SK-N-SH (cell line): ENCODE data around the gene SPI1. TPM values are rescaled to one million over a fixed set of nuclear protein-coding genes. Genes with fewer than 3 reads are reported as not detected.

Source experiments
- CTCF ChIA-PET: fragments of 300-600, 350-600 bp; formaldehyde crosslinking; extraction: SDS; loops from one replicate; lab custom pipeline; 2021; lab: Yijun Ruan, JAX
- POLR2A ChIA-PET: fragments of 350-600 bp; sonication (Branson Sonifier 250); formaldehyde crosslinking; extraction: SDS; loops from one replicate; lab custom pipeline; 2020; ENCODE audit warnings: antibody characterized with exemption, inconsistent platforms; lab: Yijun Ruan, JAX
- DNase-seq: peaks from one replicate; pipeline ENCODE4 v3.0.0; 2012
- H2AFZ ChIP-seq: fragments of 200-600 bp; sonication (generic); 2 replicates; pipeline ENCODE4 v1.8.1; 2016; ENCODE audit warnings: antibody characterized with exemption, mild to moderate bottlenecking, low read depth
- H3F3A ChIP-seq: fragments of 200-600 bp; sonication (generic); replicated peaks from 2 replicates; pipeline ENCODE3; 2016; ENCODE audit warnings: antibody characterized with exemption, mild to moderate bottlenecking; ENCODE audit not compliant: insufficient read depth
- H3K27ac ChIP-seq, 2 experiments: fragments of 200-500 bp in 1 of 2; fragments of 200-600 bp in 1 of 2; sonication (Bioruptor generic) in 1 of 2; sonication (generic), shearing (Covaris generic) in 1 of 2; 2 replicates each; pipeline versions ENCODE4 v1.5.1 to v1.6.1; 2014 to 2016; ENCODE audit warnings: low read depth in 2 of 2, inconsistent platforms in 1 of 2, low read length in 1 of 2, mild to moderate bottlenecking in 1 of 2, mixed read lengths in 1 of 2
- H3K27me3 ChIP-seq: fragments of 200-600 bp; sonication (generic), shearing (Covaris generic); 2 replicates; pipeline ENCODE4 v1.6.1; 2016; ENCODE audit warnings: mixed run types; ENCODE audit not compliant: insufficient read depth
- H3K36me3 ChIP-seq, 2 experiments: fragments of 200-500 bp in 1 of 2; fragments of 200-600 bp in 1 of 2; sonication (Bioruptor generic) in 1 of 2; sonication (generic) in 1 of 2; replicated peaks in 1 of 2; 2 replicates each; pipeline versions ENCODE3 to v1.5.1; 2014 to 2016; ENCODE audit warnings: low read length in 1 of 2, mild to moderate bottlenecking in 1 of 2; ENCODE audit not compliant: insufficient read depth in 2 of 2, control insufficient read depth in 1 of 2
- H3K4me1 ChIP-seq, 2 experiments: fragments of 200-500 bp in 1 of 2; fragments of 200-600 bp in 1 of 2; sonication (Bioruptor generic) in 1 of 2; sonication (generic), shearing (Covaris generic) in 1 of 2; 2 replicates each; pipeline versions ENCODE4 v1.5.1 to v1.6.1; 2014 to 2016; ENCODE audit warnings: low read depth in 1 of 2, low read length in 1 of 2, mixed run types in 1 of 2; ENCODE audit not compliant: insufficient read depth in 2 of 2, control insufficient read depth in 1 of 2
- H3K4me2 ChIP-seq: fragments of 200-600 bp; sonication (generic), shearing (Covaris generic); 2 replicates; pipeline ENCODE4 v1.6.1; 2017; ENCODE audit warnings: mixed run types
- H3K4me3 ChIP-seq, 2 experiments: fragments of 200-500 bp in 1 of 2; fragments of 200-600 bp in 1 of 2; sonication (Bioruptor generic) in 1 of 2; sonication (generic), shearing (Covaris generic) in 1 of 2; 2 replicates each; pipeline versions ENCODE4 v1.5.1 to v1.8.1; 2014 to 2016; ENCODE audit warnings: low read depth in 2 of 2, inconsistent platforms in 1 of 2, low read length in 1 of 2, mild to moderate bottlenecking in 1 of 2, mixed read lengths in 1 of 2, moderate library complexity in 1 of 2
- H3K79me2 ChIP-seq: fragments of 200-600 bp; sonication (generic); 2 replicates; pipeline ENCODE4 v1.8.1; 2017; ENCODE audit warnings: mild to moderate bottlenecking; ENCODE audit not compliant: insufficient read depth
- H3K9ac ChIP-seq: fragments of 200-600 bp; sonication (generic); 2 replicates; pipeline ENCODE4 v1.6.1; 2017; ENCODE audit warnings: mixed run types
- H3K9me2 ChIP-seq: fragments of 200-600 bp; sonication (generic); 2 replicates; pipeline ENCODE4 v1.6.1; 2017; ENCODE audit warnings: mixed run types
- H3K9me3 ChIP-seq: fragments of 200-600 bp; sonication (generic); 2 replicates; pipeline ENCODE4 v1.6.1; 2017; ENCODE audit warnings: mixed run types, mild to moderate bottlenecking, moderate library complexity
- H4K20me1 ChIP-seq: fragments of 200-600 bp; sonication (generic); 2 replicates; pipeline ENCODE4 v1.6.1; 2017; ENCODE audit warnings: mild to moderate bottlenecking, mixed run types; ENCODE audit not compliant: insufficient read depth
- EZH2phosphoT487 ChIP-seq: fragments of 200-600 bp; sonication (generic); IDR thresholded peaks from 2 replicates; pipeline ENCODE4 v1.6.1; 2017; ENCODE audit warnings: low read depth, mixed run types, mild to moderate bottlenecking, antibody characterized with exemption, moderate library complexity, borderline replicate concordance
- FOSL2 ChIP-seq: IDR thresholded peaks from 2 replicates; pipeline ENCODE4 v1.4.0; 2012; ENCODE audit warnings: low read depth, mild to moderate bottlenecking, moderate library complexity, borderline replicate concordance
- FOXJ3 ChIP-seq: sonication (generic); formaldehyde crosslinking; IDR thresholded peaks from 2 replicates; pipeline ENCODE4 v1.5.1; 2020; ENCODE audit warnings: mild to moderate bottlenecking, missing genetic modification reagents
- FOXM1 ChIP-seq: IDR thresholded peaks from 2 replicates; pipeline ENCODE4 v1.4.0; 2012; ENCODE audit warnings: low read depth, mild to moderate bottlenecking
- JUND ChIP-seq: IDR thresholded peaks from 2 replicates; pipeline ENCODE4 v1.4.0; 2012
- MEF2A ChIP-seq: IDR thresholded peaks from 2 replicates; pipeline ENCODE4 v1.4.0; 2012; ENCODE audit warnings: low read depth, borderline replicate concordance
- MXI1 ChIP-seq: IDR thresholded peaks from 2 replicates; pipeline ENCODE4 v1.6.1; 2012; ENCODE audit warnings: mild to moderate bottlenecking, low read depth, low read length, improper control_type of control experiment
- NFIC ChIP-seq: IDR thresholded peaks from 2 replicates; pipeline ENCODE4 v1.4.0; 2012; ENCODE audit warnings: borderline replicate concordance
- NRF1 ChIP-seq: IDR thresholded peaks from 2 replicates; pipeline ENCODE4 v1.6.1; 2012; ENCODE audit warnings: low read depth, mild to moderate bottlenecking, low read length
- RAD21 ChIP-seq: IDR thresholded peaks from 2 replicates; pipeline ENCODE4 v1.6.1; 2012; ENCODE audit warnings: mild to moderate bottlenecking, low read length
- SIN3A ChIP-seq: IDR thresholded peaks from 2 replicates; pipeline ENCODE4 v1.6.1; 2012; ENCODE audit warnings: low read depth, mild to moderate bottlenecking, low read length, moderate library complexity, borderline replicate concordance
- TAF1 ChIP-seq: IDR thresholded peaks from 2 replicates; pipeline ENCODE4 v1.6.1; 2012; ENCODE audit warnings: low read depth, mild to moderate bottlenecking, low read length, moderate library complexity, borderline replicate concordance
- TCF12 ChIP-seq: IDR thresholded peaks from 2 replicates; pipeline ENCODE4 v1.4.0; 2012
- TEAD4 ChIP-seq: IDR thresholded peaks from 2 replicates; pipeline ENCODE4 v1.4.0; 2012; ENCODE audit warnings: mild to moderate bottlenecking, borderline replicate concordance; ENCODE audit not compliant: insufficient read depth
- whole genome bisulfite sequencing: methylation state at CpG from one replicate; pipeline ENCODE4 v1.1.6; 2017; ENCODE audit warnings: low lambda C conversion rate; 5-methylcytosine and 5-hydroxymethylcytosine counted together
- polyA plus RNA-seq, 3 experiments: library from polyadenylated mRNA; depleted of rRNA; stranded (reverse); fragments of >200 nt; gene quantifications; 2 replicates each; pipeline ENCODE4 v1.2.3, GENCODE V29; 2012
- TF ChIP-seq, protein P1 (sequence below): fragments of 200-600 bp; sonication (generic); IDR thresholded peaks from 2 replicates; pipeline ENCODE4 v1.6.1; 2017; ENCODE audit warnings: antibody characterized with exemption, mild to moderate bottlenecking, moderate library complexity
- TF ChIP-seq, protein P2 (sequence below): fragments of 150-350 bp; IDR thresholded peaks from 2 replicates; pipeline ENCODE4 v1.6.1; 2016; ENCODE audit warnings: mild to moderate bottlenecking, low read depth, low read length
- TF ChIP-seq, protein P3 (sequence below): IDR thresholded peaks from 2 replicates; pipeline ENCODE4 v1.4.0; 2012; ENCODE audit warnings: low read depth, borderline replicate concordance
- TF ChIP-seq, protein P4 (sequence below): IDR thresholded peaks from 2 replicates; pipeline ENCODE4 v1.6.1; 2012; ENCODE audit warnings: mild to moderate bottlenecking, low read depth, low read length, moderate library complexity
- TF ChIP-seq, protein P5 (sequence below): IDR thresholded peaks from 2 replicates; pipeline ENCODE4 v1.4.0; 2012; ENCODE audit warnings: low read depth

Gene SPI1
- polyA plus RNA-seq, 1 of the 3 experiments (the other 2 are of a cell fraction): not detected

DNA sequence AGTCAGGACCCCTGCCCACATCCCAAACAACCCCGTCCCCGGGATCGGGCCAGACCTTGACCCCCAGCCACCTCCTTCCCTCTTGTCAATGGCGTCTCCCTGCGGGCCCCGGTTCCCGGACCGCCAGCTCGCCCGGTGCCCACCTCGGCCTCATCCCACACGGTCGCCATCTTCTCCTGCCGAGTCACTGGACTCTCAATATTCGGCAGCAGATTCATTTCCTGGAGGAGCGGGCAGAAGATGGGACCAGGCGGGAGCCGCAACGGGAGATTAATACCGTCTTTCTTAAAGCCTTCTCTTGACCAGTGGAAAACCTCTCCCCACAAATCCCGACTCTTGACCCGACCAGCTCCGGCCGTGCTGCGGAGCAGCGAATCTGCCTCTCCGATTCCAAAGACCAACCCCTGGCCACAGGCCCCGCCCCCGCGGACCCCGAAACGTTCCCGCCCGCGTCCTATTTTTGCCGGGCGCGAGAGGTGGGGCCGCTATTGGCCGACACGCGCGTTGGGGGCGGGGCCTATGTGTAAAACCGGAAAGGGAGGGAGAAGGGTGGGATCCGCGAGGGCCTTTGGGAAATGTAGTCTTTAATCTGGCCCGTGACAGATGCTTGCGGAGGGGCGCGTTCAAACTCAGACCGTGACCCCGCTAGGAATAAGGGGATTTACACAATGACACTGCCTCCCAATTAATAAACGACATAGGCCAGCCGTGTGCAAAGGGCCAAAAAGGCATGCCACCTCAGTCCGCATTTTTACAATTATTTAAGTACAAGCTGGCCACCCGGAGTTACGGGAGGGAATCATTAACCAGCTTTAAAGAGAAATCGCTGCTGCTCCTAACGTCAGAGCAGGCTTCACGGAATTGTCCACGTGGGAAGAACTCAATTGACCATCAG is 48.0 kb upstream of the SPI1 start, which contains the start of gene PSMC3 (continued):
- TF ChIP-seq, protein P1, sequence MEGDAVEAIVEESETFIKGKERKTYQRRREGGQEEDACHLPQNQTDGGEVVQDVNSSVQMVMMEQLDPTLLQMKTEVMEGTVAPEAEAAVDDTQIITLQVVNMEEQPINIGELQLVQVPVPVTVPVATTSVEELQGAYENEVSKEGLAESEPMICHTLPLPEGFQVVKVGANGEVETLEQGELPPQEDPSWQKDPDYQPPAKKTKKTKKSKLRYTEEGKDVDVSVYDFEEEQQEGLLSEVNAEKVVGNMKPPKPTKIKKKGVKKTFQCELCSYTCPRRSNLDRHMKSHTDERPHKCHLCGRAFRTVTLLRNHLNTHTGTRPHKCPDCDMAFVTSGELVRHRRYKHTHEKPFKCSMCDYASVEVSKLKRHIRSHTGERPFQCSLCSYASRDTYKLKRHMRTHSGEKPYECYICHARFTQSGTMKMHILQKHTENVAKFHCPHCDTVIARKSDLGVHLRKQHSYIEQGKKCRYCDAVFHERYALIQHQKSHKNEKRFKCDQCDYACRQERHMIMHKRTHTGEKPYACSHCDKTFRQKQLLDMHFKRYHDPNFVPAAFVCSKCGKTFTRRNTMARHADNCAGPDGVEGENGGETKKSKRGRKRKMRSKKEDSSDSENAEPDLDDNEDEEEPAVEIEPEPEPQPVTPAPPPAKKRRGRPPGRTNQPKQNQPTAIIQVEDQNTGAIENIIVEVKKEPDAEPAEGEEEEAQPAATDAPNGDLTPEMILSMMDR: no peak
- TF ChIP-seq, protein P2, sequence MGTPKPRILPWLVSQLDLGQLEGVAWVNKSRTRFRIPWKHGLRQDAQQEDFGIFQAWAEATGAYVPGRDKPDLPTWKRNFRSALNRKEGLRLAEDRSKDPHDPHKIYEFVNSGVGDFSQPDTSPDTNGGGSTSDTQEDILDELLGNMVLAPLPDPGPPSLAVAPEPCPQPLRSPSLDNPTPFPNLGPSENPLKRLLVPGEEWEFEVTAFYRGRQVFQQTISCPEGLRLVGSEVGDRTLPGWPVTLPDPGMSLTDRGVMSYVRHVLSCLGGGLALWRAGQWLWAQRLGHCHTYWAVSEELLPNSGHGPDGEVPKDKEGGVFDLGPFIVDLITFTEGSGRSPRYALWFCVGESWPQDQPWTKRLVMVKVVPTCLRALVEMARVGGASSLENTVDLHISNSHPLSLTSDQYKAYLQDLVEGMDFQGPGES: no peak
- TF ChIP-seq SIN3A (peak; percentile 95), TEAD4 (no peak), FOXM1 (peak; percentile 16; the same call in 1 of the 2 replicates), MEF2A (no peak), RAD21 (no peak), FOXJ3 (no peak), NRF1 (no peak), FOSL2 (no peak), JUND (no peak), TCF12 (no peak)

DNA sequence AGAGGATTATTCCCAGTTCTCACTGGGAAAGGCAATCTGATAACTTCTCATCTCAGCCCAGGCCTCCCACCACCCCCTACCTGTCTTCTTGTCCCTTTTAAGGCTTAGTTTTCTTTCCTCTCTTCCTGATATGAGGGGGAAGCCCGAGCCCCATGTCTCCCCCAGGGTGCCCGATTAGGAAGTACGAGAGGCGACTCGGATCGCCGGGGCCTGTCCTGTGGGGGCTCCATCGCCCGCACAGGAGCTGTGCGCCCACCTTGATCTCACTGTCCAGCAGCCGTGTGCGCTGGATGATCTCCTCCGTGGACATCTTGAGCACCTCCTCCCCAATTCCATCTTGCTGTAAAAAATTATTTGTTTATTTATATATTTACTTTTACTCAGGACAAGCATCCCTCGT is 47.3 kb upstream of the SPI1 start:
- WGBS: under 1% methylated on average over 14 of the region's 14 CpGs
- Histone ChIP-seq H3K27ac (peak overlapping the region in 1 of 2 experiments; percentile 82; a peak in 3 of 4 replicates), H3K9me2 (no peaks in the 10 kb centered on the region), H3F3A (peaks cover 7% of the 10 kb centered on the region), H3K27me3 (no peaks in the 10 kb centered on the region), H3K9me3 (no peaks in the 10 kb centered on the region), H3K4me2 (peak overlapping the region; percentile 98), H3K4me1 (peaks cover 9 to 10% of the 10 kb centered on the region in 2 experiments; a peak in 3 of 4 replicates), H2AFZ (0 out of 2 replicates have a peak overlapping the region, but pooled peaks have one; percentile 58), H3K36me3 (peaks cover 20 to 26% of the 10 kb centered on the region in 2 experiments), H3K79me2 (peaks cover 38% of the 10 kb centered on the region), H3K4me3 (peak overlapping the region; percentile 64 to 85), H3K9ac (peak overlapping the region; percentile 96), H4K20me1 (no peaks in the 10 kb centered on the region)
- DNase-seq: no peak
- CTCF ChIA-PET: interaction anchor here (1.5 to 6.7 kb wide), 2 partner anchors 9 to 14 kb away, joined by 6 to 47 read pairs; no protein-coding TSS in a partner anchor
- POLR2A ChIA-PET: interaction anchor here (0.7 to 2.3 kb wide), 3 partner anchors 8 to 1128 kb away, joined by 3 to 8 read pairs (median 4); no protein-coding TSS in a partner anchor
- TF ChIP-seq EZH2phosphoT487 (no peak), NRF1 (no peak), FOXJ3 (no peak), NFIC (no peak), MXI1 (no peak), SIN3A (no peak), TAF1 (no peak)
- TF ChIP-seq, protein P2: no peak
- TF ChIP-seq, protein P3, sequence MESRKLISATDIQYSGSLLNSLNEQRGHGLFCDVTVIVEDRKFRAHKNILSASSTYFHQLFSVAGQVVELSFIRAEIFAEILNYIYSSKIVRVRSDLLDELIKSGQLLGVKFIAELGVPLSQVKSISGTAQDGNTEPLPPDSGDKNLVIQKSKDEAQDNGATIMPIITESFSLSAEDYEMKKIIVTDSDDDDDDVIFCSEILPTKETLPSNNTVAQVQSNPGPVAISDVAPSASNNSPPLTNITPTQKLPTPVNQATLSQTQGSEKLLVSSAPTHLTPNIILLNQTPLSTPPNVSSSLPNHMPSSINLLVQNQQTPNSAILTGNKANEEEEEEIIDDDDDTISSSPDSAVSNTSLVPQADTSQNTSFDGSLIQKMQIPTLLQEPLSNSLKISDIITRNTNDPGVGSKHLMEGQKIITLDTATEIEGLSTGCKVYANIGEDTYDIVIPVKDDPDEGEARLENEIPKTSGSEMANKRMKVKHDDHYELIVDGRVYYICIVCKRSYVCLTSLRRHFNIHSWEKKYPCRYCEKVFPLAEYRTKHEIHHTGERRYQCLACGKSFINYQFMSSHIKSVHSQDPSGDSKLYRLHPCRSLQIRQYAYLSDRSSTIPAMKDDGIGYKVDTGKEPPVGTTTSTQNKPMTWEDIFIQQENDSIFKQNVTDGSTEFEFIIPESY: no peak
- TF ChIP-seq, protein P4, sequence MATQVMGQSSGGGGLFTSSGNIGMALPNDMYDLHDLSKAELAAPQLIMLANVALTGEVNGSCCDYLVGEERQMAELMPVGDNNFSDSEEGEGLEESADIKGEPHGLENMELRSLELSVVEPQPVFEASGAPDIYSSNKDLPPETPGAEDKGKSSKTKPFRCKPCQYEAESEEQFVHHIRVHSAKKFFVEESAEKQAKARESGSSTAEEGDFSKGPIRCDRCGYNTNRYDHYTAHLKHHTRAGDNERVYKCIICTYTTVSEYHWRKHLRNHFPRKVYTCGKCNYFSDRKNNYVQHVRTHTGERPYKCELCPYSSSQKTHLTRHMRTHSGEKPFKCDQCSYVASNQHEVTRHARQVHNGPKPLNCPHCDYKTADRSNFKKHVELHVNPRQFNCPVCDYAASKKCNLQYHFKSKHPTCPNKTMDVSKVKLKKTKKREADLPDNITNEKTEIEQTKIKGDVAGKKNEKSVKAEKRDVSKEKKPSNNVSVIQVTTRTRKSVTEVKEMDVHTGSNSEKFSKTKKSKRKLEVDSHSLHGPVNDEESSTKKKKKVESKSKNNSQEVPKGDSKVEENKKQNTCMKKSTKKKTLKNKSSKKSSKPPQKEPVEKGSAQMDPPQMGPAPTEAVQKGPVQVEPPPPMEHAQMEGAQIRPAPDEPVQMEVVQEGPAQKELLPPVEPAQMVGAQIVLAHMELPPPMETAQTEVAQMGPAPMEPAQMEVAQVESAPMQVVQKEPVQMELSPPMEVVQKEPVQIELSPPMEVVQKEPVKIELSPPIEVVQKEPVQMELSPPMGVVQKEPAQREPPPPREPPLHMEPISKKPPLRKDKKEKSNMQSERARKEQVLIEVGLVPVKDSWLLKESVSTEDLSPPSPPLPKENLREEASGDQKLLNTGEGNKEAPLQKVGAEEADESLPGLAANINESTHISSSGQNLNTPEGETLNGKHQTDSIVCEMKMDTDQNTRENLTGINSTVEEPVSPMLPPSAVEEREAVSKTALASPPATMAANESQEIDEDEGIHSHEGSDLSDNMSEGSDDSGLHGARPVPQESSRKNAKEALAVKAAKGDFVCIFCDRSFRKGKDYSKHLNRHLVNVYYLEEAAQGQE: no peak
- TF ChIP-seq, protein P5, sequence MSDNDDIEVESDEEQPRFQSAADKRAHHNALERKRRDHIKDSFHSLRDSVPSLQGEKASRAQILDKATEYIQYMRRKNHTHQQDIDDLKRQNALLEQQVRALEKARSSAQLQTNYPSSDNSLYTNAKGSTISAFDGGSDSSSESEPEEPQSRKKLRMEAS: no peak
